NB4 (cell line): ENCODE measurements around the gene PRPF40A.

Experiments
- CTCF ChIP-seq: IDR thresholded peaks from one replicate; pipeline ENCODE4 v1.5.1; 2012; ENCODE audit warnings: low read depth, low read length
- POLR2A ChIP-seq: IDR thresholded peaks from 2 replicates; pipeline ENCODE4 v1.6.1; 2011; ENCODE audit warnings: mild to moderate bottlenecking; ENCODE audit not compliant: insufficient read length; ENCODE audit errors: extremely low read depth
- TF ChIP-seq, protein P1 (sequence below): IDR thresholded peaks from 2 replicates; pipeline ENCODE4 v1.6.1; 2011; ENCODE audit warnings: low read depth, low read length

DNA sequence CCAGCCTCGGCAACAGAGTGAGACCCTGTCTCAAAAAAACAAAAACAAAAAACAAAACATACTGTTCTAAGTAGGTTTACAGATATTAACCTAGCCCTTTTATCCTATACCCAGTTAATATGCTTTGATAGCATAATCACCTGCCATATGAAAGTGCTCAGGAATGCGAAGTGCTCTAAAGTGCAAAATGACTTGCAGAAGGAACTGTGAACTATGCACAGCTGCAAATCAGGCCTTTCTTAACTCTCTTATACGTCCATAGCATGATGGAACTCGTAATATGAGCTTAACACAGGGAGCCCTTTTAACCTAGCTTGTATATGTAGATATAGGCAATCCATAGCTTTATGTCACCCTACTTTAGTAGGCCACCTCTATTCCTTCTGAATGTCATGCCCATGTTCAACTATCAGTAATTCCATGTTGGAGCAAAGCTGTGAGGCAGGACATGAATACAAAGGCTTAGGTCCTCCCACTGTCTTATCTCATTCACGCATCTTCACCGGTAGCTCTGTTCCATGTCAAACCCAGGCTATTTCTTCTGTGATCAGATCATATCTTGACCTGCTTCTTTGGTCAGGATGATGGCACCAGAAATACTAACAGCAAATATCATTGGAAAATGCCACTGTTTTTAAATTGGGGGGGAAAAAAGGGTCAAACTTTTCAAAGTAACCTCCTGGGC, 72.9 kb downstream of the PRPF40A start:
- TF ChIP-seq CTCF (no peak), POLR2A (no peak)
- TF ChIP-seq, protein P1, sequence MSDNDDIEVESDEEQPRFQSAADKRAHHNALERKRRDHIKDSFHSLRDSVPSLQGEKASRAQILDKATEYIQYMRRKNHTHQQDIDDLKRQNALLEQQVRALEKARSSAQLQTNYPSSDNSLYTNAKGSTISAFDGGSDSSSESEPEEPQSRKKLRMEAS, result no peak
